ENCODE measurements around the gene CXorf66. TPM values are rescaled to one million over a fixed set of nuclear protein-coding genes. Genes with fewer than 3 reads are reported as not detected.

Gene CXorf66, protein sequence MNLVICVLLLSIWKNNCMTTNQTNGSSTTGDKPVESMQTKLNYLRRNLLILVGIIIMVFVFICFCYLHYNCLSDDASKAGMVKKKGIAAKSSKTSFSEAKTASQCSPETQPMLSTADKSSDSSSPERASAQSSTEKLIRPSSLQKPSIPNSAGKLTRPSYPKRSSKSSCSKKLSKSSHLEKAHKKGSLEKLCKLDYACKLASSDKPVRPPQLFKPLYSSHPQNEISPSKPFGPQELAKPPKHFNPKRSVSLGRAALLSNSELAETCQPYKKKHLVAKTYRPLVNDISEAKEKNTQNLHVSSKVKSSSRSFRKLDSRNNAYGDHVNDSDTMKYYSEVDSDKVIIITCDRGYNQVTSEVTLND
- total RNA-seq, result not detected in 2 replicates

DNA sequence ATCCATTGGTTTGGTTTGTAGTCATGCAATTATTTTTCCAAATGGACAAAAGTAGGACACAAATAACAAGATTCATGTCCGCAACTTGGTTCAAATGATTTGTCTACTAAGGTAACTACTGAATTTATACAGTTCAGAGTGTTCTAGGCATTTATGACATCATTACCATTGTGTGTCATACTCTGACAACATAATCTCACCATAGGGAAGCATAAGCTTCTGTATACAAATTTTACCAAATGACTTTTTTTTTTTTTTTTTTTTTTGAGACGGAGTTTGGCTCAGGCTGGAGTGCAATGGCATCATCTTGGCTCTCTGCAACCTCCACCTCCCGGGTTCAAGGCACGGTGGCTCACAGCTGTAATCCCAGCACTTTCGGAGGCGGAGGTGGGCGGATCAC lies at the start of gene CXorf66:
TSS of gene CXorf66 (minus strand) at position 101 of the 400 bp plus-strand sequence. CDS start at position 76, 25 bp downstream.

GRCh38 chrX:139932901-139933796 lies 32.2 kb downstream of the CXorf66 start, which contains the start of gene ATP11C:
ATP11C (minus strand) TSS chrX:139933053; CDS start chrX:139932042, 1,011 bp downstream.

Other genes with a start within 250 kb of the CXorf66 start
- 51.3 and 56.4 TPM in 2 replicates for gene ATP11C, start 32.5 kb downstream of the CXorf66 start, total RNA-seq